Measurements from ENCODE around the gene MAP1LC3B2.
"Not testable (repeated sequence)": the region's sequence is repeated elsewhere in the genome, so short reads cannot be mapped to it uniquely, and the experiment has no call there.

Gene MAP1LC3B2

DNA sequence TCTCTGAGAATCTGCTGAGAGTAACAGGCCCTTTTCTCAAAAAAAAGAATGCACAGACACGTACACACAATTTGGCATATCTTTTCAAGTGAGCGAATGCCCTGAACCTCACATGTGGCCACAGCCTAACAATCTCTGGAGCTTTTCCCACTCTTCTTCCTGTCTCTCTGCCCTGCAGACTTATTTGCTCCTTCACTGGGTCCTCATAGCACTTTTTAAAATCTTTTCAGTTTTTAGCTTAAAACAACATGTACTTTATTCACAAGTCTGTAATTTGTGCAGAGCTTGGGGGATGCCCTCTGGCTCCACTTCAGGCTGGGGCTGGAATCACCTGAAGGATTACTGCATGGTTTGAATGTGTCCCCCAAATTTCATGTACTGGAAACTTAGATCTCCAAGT, 9.0 kb downstream of the MAP1LC3B2 start:
- no peak for ATAC-seq (ENCODE audit: low read depth)

DNA sequence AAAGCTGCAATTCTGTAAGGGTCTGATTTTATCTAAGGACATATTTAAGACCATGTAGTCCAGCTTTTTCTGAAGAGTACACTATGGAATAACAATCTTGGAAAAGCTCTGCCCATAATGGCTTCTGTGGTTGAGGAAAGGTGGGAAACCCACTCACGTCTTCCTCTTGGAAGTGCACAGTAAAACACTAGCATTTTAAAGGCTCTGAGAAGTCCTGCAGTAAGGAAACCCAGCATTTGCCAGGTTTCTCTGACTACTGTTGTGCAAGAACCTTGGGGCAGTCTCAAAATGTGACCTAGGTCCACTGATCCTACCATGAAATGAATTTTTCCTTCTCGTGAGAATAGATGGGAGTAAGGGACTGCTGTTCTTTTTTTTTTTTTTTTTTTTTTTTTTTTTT, 11.9 kb downstream of the MAP1LC3B2 start:
- TF ChIP-seq, protein P1, sequence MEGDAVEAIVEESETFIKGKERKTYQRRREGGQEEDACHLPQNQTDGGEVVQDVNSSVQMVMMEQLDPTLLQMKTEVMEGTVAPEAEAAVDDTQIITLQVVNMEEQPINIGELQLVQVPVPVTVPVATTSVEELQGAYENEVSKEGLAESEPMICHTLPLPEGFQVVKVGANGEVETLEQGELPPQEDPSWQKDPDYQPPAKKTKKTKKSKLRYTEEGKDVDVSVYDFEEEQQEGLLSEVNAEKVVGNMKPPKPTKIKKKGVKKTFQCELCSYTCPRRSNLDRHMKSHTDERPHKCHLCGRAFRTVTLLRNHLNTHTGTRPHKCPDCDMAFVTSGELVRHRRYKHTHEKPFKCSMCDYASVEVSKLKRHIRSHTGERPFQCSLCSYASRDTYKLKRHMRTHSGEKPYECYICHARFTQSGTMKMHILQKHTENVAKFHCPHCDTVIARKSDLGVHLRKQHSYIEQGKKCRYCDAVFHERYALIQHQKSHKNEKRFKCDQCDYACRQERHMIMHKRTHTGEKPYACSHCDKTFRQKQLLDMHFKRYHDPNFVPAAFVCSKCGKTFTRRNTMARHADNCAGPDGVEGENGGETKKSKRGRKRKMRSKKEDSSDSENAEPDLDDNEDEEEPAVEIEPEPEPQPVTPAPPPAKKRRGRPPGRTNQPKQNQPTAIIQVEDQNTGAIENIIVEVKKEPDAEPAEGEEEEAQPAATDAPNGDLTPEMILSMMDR (IDR thresholded peaks at IDR 0.05; ENCODE audit: poor library complexity, severe bottlenecking): no peak
- no peak for DNase-seq (ENCODE audit: low spot score)
- no peak for ATAC-seq (ENCODE audit: low read depth)

More for the DNA sequence above, 9.0 kb downstream of the MAP1LC3B2 start:
- no peaks in the 10 kb centered on the region for H3K4me1 ChIP-seq (ENCODE audit: insufficient read depth, poor library complexity, severe bottlenecking)
- H3K4me3 ChIP-seq (ENCODE audit: severe bottlenecking): no peak overlapping the region
- no peaks in the 10 kb centered on the region for H3K27me3 ChIP-seq (ENCODE audit: insufficient read depth, poor library complexity, severe bottlenecking)
- H3K9me3 ChIP-seq (ENCODE audit: severe bottlenecking): peaks cover 2% of the 10 kb centered on the region
- no peak for DNase-seq (ENCODE audit: low spot score)
- H3K27ac ChIP-seq (ENCODE audit: poor library complexity, severe bottlenecking): no peak overlapping the region
- TF ChIP-seq, protein P1 (IDR thresholded peaks at IDR 0.05; ENCODE audit: poor library complexity, severe bottlenecking): no peak
- H3K36me3 ChIP-seq (ENCODE audit: low read depth): no peaks in the 10 kb centered on the region

DNA sequence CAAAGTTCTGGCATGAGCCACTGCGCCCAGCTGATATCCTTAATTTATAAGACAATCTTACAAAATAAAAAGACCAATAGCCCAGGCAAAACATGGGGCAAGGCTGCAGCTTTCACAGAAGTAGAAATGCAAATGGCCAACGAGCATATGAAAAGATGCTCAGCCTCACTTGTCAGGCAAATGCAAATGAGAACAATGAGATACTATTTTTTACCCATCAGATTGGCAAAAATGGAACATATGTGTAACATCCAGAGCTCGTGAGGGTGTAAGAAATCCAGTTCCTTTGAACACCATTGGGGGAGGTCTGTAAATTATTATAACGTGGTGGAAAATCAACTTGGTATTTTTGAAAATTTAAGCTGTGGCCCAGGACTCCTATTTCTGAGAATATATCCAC, 14.6 kb downstream of the MAP1LC3B2 start:
- H3K4me3 ChIP-seq (ENCODE audit: severe bottlenecking): no peak overlapping the region

More for the DNA sequence above, 11.9 kb downstream of the MAP1LC3B2 start:
- Histone ChIP-seq H3K4me1 (ENCODE audit: insufficient read depth, poor library complexity, severe bottlenecking) (no peaks in the 10 kb centered on the region), H3K27ac (ENCODE audit: poor library complexity, severe bottlenecking) (no peak overlapping the region), H3K27me3 (ENCODE audit: insufficient read depth, poor library complexity, severe bottlenecking) (no peaks in the 10 kb centered on the region), H3K9me3 (ENCODE audit: severe bottlenecking) (no peaks in the 10 kb centered on the region), H3K4me3 (ENCODE audit: severe bottlenecking) (no peak overlapping the region), H3K36me3 (ENCODE audit: low read depth) (no peaks in the 10 kb centered on the region)

DNA sequence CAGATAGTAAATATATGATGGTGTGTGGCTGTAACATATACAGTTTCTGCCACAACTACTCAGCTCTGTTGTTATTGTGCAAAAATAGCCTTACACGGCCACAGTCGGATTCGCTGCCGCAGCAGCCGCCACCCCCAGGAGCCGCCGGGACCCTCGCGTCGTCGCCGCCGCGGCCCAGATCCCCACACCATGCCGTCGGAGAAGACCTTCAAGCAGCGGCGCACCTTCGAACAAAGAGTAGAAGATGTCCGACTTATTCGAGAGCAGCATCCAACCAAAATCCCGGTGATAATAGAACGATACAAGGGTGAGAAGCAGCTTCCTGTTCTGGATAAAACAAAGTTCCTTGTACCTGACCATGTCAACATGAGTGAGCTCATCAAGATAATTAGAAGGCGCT, 16.6 kb downstream of the MAP1LC3B2 start:
- H3K9me3 ChIP-seq (ENCODE audit: severe bottlenecking); H3K4me3 ChIP-seq (ENCODE audit: severe bottlenecking); H3K4me1 ChIP-seq (ENCODE audit: insufficient read depth, poor library complexity, severe bottlenecking); DNase-seq (ENCODE audit: low spot score); H3K27me3 ChIP-seq (ENCODE audit: insufficient read depth, poor library complexity, severe bottlenecking); H3K36me3 ChIP-seq (ENCODE audit: low read depth); H3K27ac ChIP-seq (ENCODE audit: poor library complexity, severe bottlenecking); ATAC-seq (ENCODE audit: low read depth): not testable (repeated sequence)

More for the DNA sequence above, 14.6 kb downstream of the MAP1LC3B2 start:
- no peaks in the 10 kb centered on the region for H3K27me3 ChIP-seq (ENCODE audit: insufficient read depth, poor library complexity, severe bottlenecking)
- H3K27ac ChIP-seq (ENCODE audit: poor library complexity, severe bottlenecking): no peak overlapping the region
- TF ChIP-seq, protein P1 (IDR thresholded peaks at IDR 0.05; ENCODE audit: poor library complexity, severe bottlenecking): no peak
- H3K36me3 ChIP-seq (ENCODE audit: low read depth): no peaks in the 10 kb centered on the region
- ATAC-seq (ENCODE audit: low read depth) (no peak), DNase-seq (ENCODE audit: low spot score) (no peak)
- no peaks in the 10 kb centered on the region for H3K9me3 ChIP-seq (ENCODE audit: severe bottlenecking)
- H3K4me1 ChIP-seq (ENCODE audit: insufficient read depth, poor library complexity, severe bottlenecking): no peaks in the 10 kb centered on the region

DNA sequence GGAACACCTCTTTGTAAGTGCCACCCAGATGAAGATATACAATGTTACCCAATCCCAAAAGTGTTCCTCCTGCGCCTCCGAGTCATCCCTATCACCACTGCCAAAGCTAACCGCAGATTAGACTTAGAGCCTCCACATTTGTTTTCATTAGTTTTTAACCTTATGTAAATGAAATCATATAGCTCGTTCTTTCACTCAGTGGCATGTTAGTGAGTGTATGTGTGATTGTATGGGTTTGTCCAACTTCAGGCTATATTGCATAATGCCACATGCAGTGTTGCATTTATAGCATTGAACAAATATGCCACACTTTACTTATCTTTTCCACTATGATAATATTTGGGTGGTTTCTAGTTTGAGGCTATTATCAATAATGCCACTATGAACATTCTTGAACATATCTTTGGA, 18.0 kb downstream of the MAP1LC3B2 start:
- Histone ChIP-seq H3K27me3 (ENCODE audit: insufficient read depth, poor library complexity, severe bottlenecking) (no peaks in the 10 kb centered on the region), H3K27ac (ENCODE audit: poor library complexity, severe bottlenecking) (no peak overlapping the region), H3K4me3 (ENCODE audit: severe bottlenecking) (no peak overlapping the region), H3K4me1 (ENCODE audit: insufficient read depth, poor library complexity, severe bottlenecking) (no peaks in the 10 kb centered on the region), H3K9me3 (ENCODE audit: severe bottlenecking) (no peaks in the 10 kb centered on the region), H3K36me3 (ENCODE audit: low read depth) (no peaks in the 10 kb centered on the region)
- TF ChIP-seq, protein P1 (IDR thresholded peaks at IDR 0.05; ENCODE audit: poor library complexity, severe bottlenecking): no peak
- ATAC-seq (ENCODE audit: low read depth): no peak
- DNase-seq (ENCODE audit: low spot score): no peak
